Fibroblast of skin of left biceps (primary cell): Measurements from ENCODE around the gene ZKSCAN4.

Experiments
- DNase-seq, 2 experiments: peaks; one replicate each; pipeline ENCODE4 v3.0.0-alpha.2; 2013; ENCODE audit warnings: low read depth in 2 of 2

ZKSCAN4 gene

DNA sequence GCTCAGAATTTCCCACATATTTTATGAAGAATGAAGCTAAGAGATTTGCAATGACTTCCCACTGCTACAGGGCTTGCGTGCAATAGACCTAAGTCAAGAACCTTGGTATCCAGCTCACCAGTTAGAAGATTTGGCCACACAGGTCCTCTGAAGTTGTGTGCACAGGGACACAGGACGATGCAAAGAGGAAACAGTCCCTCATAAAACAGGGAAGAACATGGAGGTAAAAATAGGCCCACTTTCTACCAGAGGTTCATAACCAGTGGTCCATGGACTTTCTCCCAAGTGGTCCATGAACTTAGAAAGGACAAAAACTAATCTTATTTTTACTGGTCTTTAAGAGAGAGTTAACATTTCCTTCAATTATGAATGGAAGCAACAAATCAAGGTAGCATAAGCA is 1.3 kb downstream of the ZKSCAN4 start:
- no peak for DNase-seq

DNA sequence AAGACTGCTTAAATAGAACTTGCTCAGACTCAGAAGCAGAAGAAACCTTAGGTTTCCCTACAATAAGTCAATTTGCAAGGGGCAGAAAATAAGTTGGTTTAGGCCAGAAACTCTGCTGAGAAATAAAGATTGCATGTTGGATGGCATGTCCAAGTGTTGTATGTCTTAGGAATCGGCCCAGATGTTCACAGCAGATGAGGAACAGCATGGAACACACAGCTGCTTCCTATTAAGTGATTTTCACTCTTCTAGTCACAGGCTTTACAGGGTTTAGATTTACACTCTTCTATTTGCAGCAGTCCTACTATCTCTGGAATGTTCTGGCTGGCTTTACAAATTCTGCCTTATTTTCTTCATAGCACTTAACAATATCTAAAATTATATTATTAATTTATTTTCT is 3.2 kb downstream of the ZKSCAN4 start:
- no peak for DNase-seq

DNA sequence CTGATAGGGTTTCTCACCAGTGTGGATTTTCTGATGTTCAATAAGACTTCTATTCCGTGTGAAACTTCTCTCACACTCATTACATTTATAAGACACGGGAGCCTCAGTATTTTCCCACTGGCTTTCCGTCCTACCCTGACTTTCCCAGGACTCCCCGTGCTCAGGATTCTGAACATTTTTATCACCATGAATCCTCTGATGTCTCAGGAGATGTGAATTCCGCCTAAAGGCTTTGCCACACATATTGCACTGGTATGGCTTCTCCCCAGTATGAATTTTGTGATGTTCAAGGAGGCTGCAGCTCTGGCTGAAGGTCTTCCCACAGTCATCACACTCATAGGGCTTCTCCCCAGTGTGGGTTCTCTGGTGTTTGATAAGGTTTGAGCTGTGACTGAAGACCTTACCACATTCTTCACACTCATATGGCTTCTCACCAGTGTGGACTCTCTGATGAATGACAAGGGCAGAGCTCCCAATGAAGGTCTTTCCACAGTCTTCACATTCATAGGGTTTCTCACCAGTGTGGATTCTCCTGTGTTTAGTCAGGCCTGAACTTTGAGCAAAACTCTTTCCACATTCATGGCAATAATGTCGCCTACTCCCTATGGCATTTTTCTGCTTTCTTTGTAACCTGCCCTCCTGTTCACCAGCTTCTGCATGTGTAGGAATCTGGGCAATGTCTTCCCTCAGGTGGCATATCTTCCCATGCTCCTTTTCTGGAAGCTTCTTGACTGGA is 6.7 kb downstream of the ZKSCAN4 start:
- no peak for DNase-seq

DNA sequence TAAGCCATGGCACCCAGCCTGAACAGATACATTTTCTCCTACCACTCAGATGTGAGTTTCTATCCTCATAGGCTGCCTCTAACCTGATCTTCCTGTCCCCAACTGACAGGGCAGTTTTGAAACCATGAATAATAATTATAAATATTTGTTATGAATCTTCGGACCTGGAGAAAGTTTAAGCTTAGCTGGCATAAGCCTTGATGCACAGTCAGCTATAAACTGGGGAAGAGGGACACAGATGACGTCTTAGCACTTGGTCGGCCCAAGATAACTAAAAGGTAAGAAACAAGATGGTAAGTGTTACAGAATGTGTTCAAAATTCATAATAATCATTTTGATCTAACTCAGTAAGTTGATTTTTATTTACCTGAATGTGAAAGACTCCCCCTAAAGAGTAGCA is 8.1 kb downstream of the ZKSCAN4 start:
- no peak for DNase-seq

DNA sequence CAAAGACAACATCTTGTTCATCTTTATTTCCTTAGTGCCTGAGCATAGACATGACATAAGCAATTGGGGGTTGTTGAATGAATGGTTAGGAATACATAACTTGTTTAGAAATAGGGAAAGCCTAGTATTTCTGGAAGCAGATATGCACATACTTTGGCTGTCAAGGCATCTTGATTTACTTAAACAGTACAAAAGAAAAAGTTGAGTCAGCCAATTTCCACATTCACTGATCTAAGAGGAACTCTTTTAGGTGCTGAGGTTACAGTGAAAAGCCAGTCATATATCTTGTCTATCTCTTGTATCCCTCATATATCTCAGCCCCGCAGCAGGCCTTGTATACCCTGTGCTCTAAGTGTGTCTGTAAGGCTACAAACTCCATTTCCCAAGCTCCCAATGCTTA is 11.6 kb downstream of the ZKSCAN4 start:
- no peak for DNase-seq

DNA sequence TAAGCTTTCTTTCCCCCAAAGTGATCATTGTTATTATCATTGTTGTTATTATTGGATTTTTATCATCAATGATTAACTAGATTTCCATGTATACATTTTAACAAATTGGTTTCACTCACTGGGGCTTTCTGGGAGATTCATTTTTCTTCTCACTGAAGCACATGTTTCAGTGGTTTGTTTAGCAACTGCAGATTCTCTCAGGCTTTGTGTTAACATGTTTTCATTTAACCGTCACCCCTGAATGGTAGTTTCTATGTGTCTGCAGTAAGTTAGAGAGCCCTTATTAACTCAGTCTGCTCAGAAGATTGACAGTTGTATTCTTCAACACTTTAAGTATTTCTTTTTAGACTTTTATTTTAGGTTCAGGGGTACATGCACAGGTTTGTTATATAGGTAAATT is 12.4 kb downstream of the ZKSCAN4 start:
- no peak for DNase-seq

DNA sequence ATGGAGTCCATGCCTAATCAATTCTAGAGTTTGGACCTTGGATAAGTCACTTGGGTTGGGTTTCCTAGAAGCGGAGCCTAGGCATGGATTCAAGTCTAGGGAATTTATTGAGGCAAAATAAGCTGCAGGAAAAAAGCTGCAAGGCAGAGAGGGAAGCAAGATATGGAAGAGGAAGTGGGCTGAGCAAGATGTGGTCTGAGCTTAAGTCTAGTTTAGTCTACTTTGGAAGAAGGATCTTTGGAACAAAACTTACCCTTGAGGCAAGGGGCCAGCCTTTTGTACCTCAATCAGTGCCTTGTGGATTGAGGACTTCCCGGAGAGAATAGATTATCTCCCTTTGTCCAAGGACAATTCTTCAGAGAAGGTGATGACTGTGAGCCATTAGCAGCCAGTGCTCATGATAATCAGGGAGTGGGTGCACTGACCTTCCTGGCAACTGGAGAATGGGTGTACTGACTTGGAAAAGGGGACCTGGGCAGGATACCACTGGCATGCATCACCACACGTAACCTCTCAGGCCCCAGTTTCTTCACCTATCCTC is 16.1 kb downstream of the ZKSCAN4 start:
- DNase-seq = no peak

DNA sequence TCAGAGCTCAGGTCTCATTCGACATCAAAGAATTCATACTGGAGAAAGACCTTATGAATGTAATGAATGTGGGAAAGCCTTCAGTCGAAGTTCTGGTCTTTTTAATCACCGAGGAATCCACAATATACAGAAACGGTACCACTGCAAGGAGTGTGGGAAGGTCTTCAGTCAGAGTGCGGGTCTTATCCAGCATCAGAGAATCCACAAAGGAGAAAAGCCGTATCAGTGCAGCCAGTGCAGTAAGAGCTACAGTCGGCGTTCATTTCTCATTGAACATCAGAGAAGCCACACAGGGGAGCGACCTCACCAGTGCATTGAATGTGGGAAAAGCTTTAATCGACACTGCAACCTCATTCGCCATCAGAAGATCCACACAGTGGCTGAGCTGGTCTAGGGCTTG is 19.3 kb downstream of the ZKSCAN4 start:
- no peak for DNase-seq

DNA sequence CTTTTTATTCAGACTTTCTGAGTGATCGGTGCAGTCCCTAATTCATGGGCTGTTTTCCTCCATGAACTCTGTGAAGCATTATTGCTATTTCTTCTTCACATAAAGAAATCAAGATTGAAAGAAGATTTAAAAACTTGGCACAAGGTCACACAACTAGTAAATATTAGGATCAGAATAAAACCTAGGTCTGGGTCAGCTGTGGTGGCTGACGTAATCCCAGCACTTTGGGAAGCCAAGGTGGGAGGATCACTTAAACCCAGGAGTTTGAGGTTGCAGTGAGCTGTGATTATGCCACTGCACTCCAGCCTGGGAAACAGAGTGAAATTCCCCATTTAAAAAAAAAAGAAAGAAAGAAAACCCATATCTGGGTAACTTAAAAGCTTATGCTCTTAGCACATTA is 25.6 kb downstream of the ZKSCAN4 start:
- no peak for DNase-seq

DNA sequence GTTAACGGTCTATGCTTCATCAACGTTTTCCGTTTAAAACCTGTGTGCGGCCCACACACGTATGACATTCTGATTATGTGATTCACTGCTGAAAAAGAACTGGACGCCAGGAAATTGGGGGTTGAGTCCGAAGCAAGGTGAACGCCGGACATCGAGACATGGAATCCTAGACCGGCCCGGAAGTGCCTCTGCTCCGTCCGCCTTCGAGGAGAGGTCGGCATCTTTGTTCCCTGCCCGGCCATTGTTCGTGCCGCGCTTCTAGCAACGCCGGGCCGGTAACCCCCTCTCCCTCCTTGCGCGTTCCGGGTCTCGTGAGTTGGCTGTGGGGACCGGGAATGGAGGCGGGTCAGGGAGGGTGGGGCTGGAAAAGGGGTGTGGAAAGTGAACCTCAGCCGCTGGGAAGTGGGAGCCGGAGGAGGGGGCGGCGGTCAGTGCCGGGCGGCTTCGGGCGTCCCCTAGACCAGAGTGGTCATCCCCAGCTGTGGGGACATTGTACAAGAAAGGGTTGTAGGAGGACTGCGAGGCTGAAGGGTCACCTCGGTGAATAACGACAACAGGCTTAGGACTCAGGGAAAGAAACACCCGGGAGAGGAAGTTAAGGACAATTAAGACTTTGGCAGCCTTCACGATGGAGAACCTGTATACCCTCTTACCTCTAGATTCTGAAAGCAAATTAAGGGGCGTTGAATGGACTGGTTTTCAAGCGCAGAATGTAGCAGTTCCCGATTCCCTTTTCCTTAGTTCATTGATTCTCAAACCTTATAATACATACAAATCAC is 26.8 kb downstream of the ZKSCAN4 start, which contains the start of gene ZSCAN9:
Gene ZSCAN9, plus strand, starts transcription at position 220 of the 779 bp plus-strand sequence. CDS start 1,810 bp downstream, outside the sequence.
- peak; percentile 50 to 51 for DNase-seq

DNA sequence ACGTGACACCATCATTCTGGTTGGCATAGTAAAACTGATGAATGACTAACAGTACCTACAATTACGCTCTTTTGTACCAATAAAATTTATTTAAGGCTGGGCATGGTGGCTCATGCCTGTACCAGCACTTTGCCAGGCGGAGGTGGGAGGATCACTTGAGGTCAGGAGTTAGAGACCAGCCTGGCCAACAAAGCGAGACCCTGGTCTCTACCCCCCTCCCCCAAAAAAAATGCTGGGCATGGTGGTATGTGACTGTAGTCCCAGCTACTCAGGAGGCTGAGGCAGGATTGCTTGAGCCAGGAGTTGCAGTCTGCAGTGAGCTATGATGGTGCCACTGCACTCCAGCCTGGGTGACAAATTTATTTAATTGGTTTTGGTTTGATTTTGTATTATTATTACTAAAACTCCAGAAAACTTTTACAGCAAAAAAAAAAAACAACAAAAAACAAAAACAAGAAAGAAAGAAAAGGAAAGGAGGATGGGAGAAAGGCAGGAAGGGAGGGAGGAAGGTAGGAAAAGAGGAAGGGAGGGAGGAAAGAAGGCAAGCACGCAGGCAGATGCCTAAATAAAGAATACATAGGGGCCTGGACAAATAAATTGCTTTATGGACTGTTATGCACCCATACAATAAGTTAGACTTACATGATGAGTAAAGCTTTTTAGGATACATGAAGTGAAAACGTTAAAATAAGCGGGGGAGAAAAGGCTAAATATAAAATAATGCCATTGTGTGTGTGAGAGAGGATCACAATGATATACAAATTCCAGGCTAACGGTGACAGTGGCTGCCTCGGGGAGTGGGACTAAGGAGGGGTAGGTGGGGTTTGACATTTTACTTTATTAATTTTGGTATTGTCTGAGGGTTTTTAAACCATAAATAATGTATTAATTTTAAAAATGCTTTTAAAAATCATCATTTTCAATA is 27.7 kb downstream of the ZKSCAN4 start:
- no peak for DNase-seq

DNA sequence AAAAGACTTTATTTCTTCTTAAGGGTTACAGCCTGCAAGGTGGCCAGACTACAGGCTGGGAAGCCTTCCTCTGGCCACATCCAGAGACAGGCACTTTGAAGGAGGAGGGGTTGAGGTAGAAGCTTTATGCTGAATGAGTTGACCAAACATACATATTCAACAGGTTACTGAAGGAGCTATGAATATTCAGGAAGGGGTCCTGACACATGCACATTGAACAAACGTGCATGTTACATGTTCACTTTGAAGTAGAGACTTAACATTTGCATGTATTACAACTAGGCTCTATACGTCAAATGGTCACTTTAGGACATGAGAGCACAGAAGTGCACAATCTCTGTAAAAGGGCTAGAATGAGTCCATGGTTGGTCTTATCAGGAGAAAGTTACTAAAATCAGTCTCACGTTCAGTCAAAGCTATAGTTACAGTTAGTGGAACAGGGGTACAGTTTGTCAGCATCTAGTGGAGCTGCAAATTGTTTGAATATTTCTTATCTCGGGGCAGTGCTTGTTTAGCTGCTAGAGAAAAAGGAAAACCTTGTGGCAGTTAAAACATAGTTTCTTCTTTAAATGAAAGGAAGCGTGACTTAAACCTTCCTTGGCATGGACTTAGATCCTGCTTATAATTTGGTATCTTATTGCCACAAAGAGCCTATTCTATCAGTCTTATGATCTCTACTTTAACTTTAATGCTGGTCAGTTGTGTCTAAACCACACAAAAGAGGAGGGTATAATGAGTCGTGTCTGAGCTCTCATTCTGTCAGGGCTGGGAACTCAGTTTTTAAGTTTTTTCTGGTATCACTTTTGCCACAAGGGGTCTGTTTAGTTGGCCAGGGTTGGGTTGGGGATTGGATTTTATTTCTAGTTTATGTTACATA is 31.6 kb downstream of the ZKSCAN4 start:
- no peak for DNase-seq

DNA sequence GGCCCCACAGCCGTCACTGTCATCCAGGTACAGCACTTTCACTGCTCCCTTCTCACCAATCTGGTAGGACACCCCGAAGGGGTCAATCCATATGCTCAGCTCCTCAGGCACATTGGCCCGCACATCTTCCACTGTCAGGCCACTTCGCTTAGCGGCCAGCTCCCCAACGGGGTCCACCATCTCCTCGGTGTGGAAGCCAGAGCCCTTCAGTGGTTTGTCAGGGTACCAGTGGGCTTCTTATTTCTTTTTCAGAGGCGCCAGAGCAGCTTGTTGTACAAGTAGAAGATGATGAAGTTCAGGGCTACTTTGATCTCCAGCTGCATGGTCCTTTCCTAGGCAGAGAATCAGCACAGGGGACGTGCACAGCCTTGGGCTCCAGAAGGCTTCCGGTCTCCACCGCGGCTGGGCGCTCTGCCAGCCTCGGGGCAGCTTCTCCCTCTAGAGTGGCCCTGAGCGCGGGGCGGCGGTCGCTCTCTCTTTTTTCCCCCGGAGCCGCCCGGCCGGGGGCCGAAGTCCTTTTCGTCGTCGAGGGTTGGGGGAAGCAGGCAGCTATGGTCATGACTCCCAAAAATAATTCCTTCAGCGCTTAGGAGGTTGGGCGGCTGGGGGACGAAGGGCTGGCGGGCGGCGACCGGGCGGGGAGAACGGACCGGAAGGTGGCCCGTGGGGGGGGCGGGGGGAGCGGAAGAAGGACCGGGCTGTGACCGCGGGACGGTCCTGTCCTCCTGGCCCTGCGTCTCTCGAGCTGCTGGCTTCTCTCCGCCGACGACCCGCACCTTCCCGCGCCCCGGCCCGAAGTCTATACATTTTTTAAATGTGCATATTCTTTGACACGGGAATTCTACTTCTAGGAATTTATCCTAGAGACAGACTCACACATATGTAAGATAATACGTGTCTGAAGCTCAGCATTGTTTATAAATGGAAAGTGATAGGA is 33.5 kb downstream of the ZKSCAN4 start:
- DNase-seq = peak in 1 of 2 experiments; percentile 18

DNA sequence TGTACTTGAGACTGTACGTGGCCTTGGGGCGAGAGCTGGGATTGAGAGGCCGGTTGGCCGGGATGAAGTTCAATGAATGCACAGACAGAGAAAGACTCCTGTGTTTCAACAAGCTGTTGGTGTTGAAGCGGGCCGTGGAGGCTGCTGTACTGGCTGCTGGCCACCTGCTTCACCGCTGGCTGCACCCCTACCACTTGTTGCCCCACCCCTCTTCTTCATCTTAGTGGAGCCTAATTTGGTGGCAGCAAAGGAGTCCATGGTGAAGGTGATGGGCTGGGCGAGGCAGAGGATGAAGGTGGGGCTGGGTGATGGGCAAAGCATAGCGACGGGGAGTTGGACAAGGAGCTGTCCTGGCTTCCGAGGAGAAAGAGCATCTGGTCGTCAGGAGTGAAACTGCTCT is 34.2 kb downstream of the ZKSCAN4 start:
- no peak for DNase-seq

DNA sequence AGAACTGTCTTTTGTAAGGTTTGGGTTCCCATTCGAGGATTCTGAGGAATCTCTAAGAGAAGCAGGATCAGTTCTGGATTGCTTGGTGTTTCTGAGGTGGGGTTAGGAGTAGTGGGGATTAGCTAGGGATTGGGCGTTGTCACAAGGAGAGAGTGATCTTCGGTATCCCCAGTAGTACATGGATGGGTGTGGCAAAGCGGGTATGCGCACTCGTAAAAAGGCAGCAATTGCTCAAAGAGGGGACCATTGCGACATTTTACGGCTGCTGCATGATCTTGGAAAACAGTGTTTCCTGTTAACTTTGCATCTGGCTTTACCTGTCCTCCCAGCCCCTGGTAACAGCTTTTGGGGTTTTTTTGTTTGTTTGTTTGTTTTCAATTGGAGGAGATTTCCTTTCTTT is 36.6 kb downstream of the ZKSCAN4 start:
- no peak for DNase-seq

DNA sequence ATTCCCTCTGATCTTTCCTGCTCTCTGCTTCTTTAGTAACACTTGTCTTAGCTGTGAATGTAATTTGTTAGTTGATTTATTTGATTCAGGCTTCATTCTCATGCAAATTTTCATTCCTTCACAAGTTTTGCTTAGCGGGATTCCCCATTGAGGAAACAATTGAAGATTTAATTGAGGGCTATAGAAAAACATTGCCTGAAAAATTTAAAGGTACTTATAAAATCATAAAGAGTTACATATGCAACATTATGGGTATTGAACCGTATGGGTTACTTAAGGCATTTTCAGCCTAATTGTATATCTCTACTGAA is 38.9 kb downstream of the ZKSCAN4 start:
- DNase-seq = no peak

DNA sequence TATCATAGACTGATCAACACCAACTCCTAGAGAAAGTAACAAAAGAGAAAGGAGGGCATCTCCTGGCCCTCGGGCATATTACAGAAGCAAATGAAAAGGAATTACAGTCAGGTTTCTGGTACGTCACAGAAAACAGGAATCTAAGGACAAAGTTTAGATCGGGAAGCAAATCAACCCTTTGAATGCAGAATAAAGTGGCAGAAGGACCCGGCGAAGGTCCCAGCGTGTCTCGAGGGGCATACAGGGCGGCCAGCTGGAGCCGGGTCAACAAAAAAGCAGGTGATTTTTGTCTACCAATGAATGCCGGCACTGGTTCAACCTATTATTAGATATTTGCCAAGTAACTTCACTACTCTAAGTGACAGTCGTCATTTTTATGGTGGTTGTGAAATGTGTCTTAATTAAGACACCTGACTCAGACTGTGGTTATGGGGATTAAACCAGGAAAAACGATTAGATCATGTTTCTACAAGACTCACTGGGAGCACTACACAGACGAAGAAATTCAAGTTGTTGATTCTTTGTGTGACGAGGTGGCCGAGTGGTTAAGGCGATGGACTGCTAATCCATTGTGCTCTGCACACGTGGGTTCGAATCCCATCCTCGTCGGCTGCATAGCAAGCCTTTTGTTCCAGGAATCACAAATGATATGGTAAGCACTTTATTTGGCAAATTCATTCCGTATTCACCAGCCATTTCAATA is 39.4 kb downstream of the ZKSCAN4 start:
- peak; percentile 37 to 41 for DNase-seq

DNA sequence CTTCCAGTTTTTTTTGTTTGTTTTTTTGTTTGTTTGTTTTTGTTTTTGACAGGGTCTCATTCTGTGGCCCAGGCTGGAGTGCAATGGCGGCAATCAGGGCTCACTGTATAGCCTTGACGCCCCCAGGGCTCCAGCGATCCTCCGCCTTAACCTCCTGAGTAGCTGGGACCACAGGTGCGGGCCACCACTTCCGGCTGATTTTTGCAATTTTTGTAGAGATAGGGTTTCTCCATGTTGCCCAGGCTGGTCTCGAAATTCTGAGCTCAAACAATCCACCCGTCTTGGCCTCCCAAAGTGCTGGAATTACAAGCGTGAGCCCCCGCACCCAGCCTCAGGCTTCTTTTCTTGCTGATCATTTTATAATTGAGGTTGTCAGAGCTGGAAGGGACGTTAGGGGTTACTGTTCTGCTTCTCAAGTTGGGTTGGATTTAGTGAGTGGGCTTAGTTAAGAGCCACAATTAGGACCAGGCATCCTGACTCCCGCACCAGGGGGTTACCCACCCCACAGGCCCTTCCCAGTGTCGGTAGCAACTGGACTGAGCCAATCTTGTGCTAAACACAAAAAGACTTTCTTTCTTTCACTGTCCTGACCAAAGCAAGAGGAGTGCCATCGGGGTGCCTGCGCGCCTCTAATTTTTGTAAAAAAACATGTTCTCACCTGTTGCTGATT is 40.1 kb downstream of the ZKSCAN4 start:
- DNase-seq = no peak
